Keratinocyte (primary cell): ENCODE measurements around the gene SCGB1D1. TPM values are rescaled to one million over a fixed set of nuclear protein-coding genes. Genes with fewer than 3 reads are reported as not detected.

Experiments used
- DNase-seq: peaks from one replicate; pipeline ENCODE4 v3.0.0-alpha.2; 2011; ENCODE audit warnings: low read depth, missing footprints, low spot score
- FAIRE-seq: peaks from 2 replicates; lab custom pipeline; 2011; peaks lifted over from hg19 to GRCh38; lab: Jason Lieb, UNC
- H2AFZ ChIP-seq: 2 replicates; pipeline ENCODE4 v1.6.0; 2012; ENCODE audit warnings: low read length, control low read depth, inconsistent platforms; ENCODE audit not compliant: control insufficient read depth
- H3K27ac ChIP-seq: 2 replicates; pipeline ENCODE4 v1.5.1; 2011; ENCODE audit warnings: low read length; ENCODE audit not compliant: control insufficient read depth, insufficient read depth
- H3K27me3 ChIP-seq: 3 replicates; pipeline ENCODE4 v1.6.0; 2011; ENCODE audit warnings: low read length; ENCODE audit not compliant: control insufficient read depth, insufficient read depth; ENCODE audit errors: extremely low read depth
- H3K36me3 ChIP-seq, 2 experiments: 2 replicates in 1 of 2; 3 replicates in 1 of 2; pipeline ENCODE4 v1.5.1; 2011; ENCODE audit warnings: low read length in 2 of 2, mild to moderate bottlenecking in 1 of 2; ENCODE audit not compliant: control insufficient read depth in 2 of 2, insufficient read depth in 2 of 2; ENCODE audit errors: extremely low read depth in 1 of 2
- H3K4me1 ChIP-seq: 3 replicates; pipeline ENCODE4 v1.5.1; 2011; ENCODE audit warnings: low read length; ENCODE audit not compliant: control insufficient read depth, insufficient read depth; ENCODE audit errors: extremely low read depth
- H3K4me2 ChIP-seq: 3 replicates; pipeline ENCODE4 v1.6.0; 2011; ENCODE audit warnings: low read depth, low read length; ENCODE audit not compliant: control insufficient read depth, insufficient read depth; ENCODE audit errors: extremely low read depth
- H3K4me3 ChIP-seq, 3 experiments: fragments of 200-600 bp in 1 of 3; sonication (generic) in 1 of 3; 2 replicates in 2 of 3; 3 replicates in 1 of 3; pipeline ENCODE4 v1.5.1; 2011 to 2016; ENCODE audit warnings: low read length in 3 of 3, mild to moderate bottlenecking in 3 of 3, control low read depth in 2 of 3, inconsistent platforms in 1 of 3, low read depth in 1 of 3, mixed read lengths in 1 of 3, mixed run types in 1 of 3, moderate library complexity in 1 of 3; ENCODE audit not compliant: control insufficient read depth in 2 of 3, insufficient read depth in 2 of 3; ENCODE audit errors: extremely low read depth in 1 of 3
- H3K79me2 ChIP-seq: 2 replicates; pipeline ENCODE4 v1.6.0; 2012; ENCODE audit warnings: low read length; ENCODE audit not compliant: control insufficient read depth, insufficient read depth
- H3K9ac ChIP-seq: 3 replicates; pipeline ENCODE4 v1.6.0; 2011; ENCODE audit warnings: low read length; ENCODE audit not compliant: control insufficient read depth, insufficient read depth; ENCODE audit errors: extremely low read depth
- H3K9me1 ChIP-seq: 3 replicates; pipeline ENCODE4 v1.6.0; 2011; ENCODE audit warnings: low read length; ENCODE audit not compliant: control insufficient read depth, insufficient read depth; ENCODE audit errors: extremely low read depth
- H3K9me3 ChIP-seq: 2 replicates; pipeline ENCODE4 v1.5.1; 2012; ENCODE audit warnings: low read depth, low read length; ENCODE audit not compliant: control insufficient read depth
- H4K20me1 ChIP-seq: 3 replicates; pipeline ENCODE4 v1.6.0; 2011; ENCODE audit warnings: low read length; ENCODE audit not compliant: control insufficient read depth, insufficient read depth; ENCODE audit errors: extremely low read depth
- EZH2 ChIP-seq: IDR thresholded peaks from one replicate; pipeline ENCODE4 v1.6.1; 2012; ENCODE audit warnings: inconsistent platforms, mild to moderate bottlenecking, low read length, moderate library complexity
- dilution Hi-C: fragments of 300-500 bp; cut with MboI; formaldehyde crosslinking; loops from one replicate; pipeline ENCODE4 v1.7.0; 2020; ENCODE audit warnings: low sequenced_read_pairs; ENCODE audit not compliant: extremely low pct_ligation_motif_present
- polyA plus RNA-seq, 5 experiments: library from polyadenylated mRNA; depleted of rRNA in 3 of 5; stranded (reverse) in 3 of 5; stranded (forward) in 1 of 5; unstranded in 1 of 5; fragments of >200 nt; gene quantifications; 1 replicate in 1 of 5; 2 replicates in 3 of 5; 3 replicates in 1 of 5; pipeline versions ENCODE4 v1.2.1 to v1.2.3, GENCODE V29; 2011 to 2012; ENCODE audit warnings: missing spikeins in 2 of 5, low read depth in 1 of 5, low replicate concordance in 1 of 5
- TF ChIP-seq, protein P1 (sequence below), 3 experiments: IDR thresholded peaks in 1 of 3; conservative IDR thresholded peaks in 1 of 3; optimal IDR thresholded peaks in 1 of 3; 2 replicates in 2 of 3; 3 replicates in 1 of 3; pipeline versions ENCODE3 to v1.5.1; 2011; ENCODE audit warnings: low read length in 3 of 3, mild to moderate bottlenecking in 3 of 3, moderate library complexity in 2 of 3, control low read depth in 1 of 3, inconsistent platforms in 1 of 3; ENCODE audit not compliant: insufficient read depth in 2 of 3; ENCODE audit errors: extremely low read depth in 1 of 3

The SCGB1D1 gene
- polyA plus RNA-seq, 1 donor (not counting 4 experiments of a cell fraction or from before 2014, with no cell fraction given): not detected

DNA sequence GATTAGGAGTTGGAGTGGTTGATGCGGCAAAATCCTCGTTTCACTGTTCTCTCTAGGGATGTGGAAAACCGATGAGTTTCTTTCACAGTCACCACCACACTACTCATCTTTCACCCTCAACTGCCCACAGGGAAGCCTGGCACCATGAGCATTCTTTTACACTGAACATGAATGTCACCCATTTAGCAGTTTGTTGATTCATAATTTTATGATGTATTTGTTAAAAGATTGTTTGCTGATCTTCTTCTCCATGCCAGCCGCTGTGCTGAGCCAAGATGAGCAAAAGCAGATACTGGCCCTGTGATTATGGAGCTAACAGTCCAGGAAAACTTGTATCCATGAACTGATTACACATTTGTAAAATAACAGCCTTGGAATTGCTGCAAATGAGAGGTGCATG, 48.1 kb downstream of the SCGB1D1 start:
- no peaks in the 10 kb centered on the region for H3K4me1 ChIP-seq
- FAIRE-seq: no peak
- H3K9me3 ChIP-seq: no peaks in the 10 kb centered on the region
- H3K4me3 ChIP-seq: no peak overlapping the region
- no peak for TF ChIP-seq EZH2
- TF ChIP-seq, protein P1, sequence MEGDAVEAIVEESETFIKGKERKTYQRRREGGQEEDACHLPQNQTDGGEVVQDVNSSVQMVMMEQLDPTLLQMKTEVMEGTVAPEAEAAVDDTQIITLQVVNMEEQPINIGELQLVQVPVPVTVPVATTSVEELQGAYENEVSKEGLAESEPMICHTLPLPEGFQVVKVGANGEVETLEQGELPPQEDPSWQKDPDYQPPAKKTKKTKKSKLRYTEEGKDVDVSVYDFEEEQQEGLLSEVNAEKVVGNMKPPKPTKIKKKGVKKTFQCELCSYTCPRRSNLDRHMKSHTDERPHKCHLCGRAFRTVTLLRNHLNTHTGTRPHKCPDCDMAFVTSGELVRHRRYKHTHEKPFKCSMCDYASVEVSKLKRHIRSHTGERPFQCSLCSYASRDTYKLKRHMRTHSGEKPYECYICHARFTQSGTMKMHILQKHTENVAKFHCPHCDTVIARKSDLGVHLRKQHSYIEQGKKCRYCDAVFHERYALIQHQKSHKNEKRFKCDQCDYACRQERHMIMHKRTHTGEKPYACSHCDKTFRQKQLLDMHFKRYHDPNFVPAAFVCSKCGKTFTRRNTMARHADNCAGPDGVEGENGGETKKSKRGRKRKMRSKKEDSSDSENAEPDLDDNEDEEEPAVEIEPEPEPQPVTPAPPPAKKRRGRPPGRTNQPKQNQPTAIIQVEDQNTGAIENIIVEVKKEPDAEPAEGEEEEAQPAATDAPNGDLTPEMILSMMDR (optimal IDR thresholded peaks at IDR 0.05 in 1 of 3, IDR thresholded peaks at IDR 0.05 in 1 of 3, conservative IDR thresholded peaks at IDR 0.05 in 1 of 3; ENCODE audit: extremely low read depth in 1 of 3, insufficient read depth in 2 of 3, low read length in 3 of 3): no peak
- H3K9ac ChIP-seq: no peak overlapping the region
- no peak overlapping the region for H2AFZ ChIP-seq
- no peaks in the 10 kb centered on the region for H3K9me1 ChIP-seq
- H3K36me3 ChIP-seq: no peaks in the 10 kb centered on the region
- H3K27ac ChIP-seq: no peak overlapping the region
- H3K4me2 ChIP-seq: no peak overlapping the region
- DNase-seq: no peak
- dilution Hi-C loops: no loop called here
- H4K20me1 ChIP-seq: no peaks in the 10 kb centered on the region
- H3K79me2 ChIP-seq: no peaks in the 10 kb centered on the region
- H3K27me3 ChIP-seq: no peaks in the 10 kb centered on the region

- Histone ChIP-seq H3K9ac (no peak overlapping the region), H3K36me3 (no peaks in the 10 kb centered on the region), H2AFZ (no peak overlapping the region), H3K4me3 (no peak overlapping the region), H4K20me1 (no peaks in the 10 kb centered on the region), H3K27me3 (no peaks in the 10 kb centered on the region), H3K4me1 (no peaks in the 10 kb centered on the region), H3K27ac (no peak overlapping the region), H3K79me2 (no peaks in the 10 kb centered on the region), H3K9me1 (no peaks in the 10 kb centered on the region), H3K9me3 (no peaks in the 10 kb centered on the region), H3K4me2 (no peak overlapping the region)
- DNase-seq (no peak), FAIRE-seq (no peak)
- dilution Hi-C loops: no loop called here
- TF ChIP-seq, protein P1 (optimal IDR thresholded peaks at IDR 0.05 in 1 of 3, IDR thresholded peaks at IDR 0.05 in 1 of 3, conservative IDR thresholded peaks at IDR 0.05 in 1 of 3; ENCODE audit: extremely low read depth in 1 of 3, insufficient read depth in 2 of 3, low read length in 3 of 3): no peak
- no peak for TF ChIP-seq EZH2
Observed at GRCh38 chr11:62241095-62241494, 51.1 kb downstream of the SCGB1D1 start.
